IMR-90 (cell line): ENCODE results near the gene XRCC4. TPM values are rescaled to one million over a fixed set of nuclear protein-coding genes. Genes with fewer than 3 reads are reported as not detected.

ENCODE experiments used
- ATAC-seq: fragments of 200-7000 bp; cut with Tn5 transposase; 2 replicates; pipeline ENCODE4 v1.9.1; 2020; ENCODE audit warnings: low read depth, mild to moderate bottlenecking, moderate library complexity
- BruUV-seq: library from RNA; stranded (reverse); fragments of 400-500 nt; replicated peaks from 2 replicates; lab custom pipeline; 2021; lab: Mats Ljungman, UMichigan
- CTCF ChIA-PET: fragments of 300-600 bp; formaldehyde crosslinking; extraction: SDS; loops from one replicate; lab custom pipeline; 2021; ENCODE audit warnings: antibody characterized with exemption; lab: Yijun Ruan, JAX
- POLR2A ChIA-PET: fragments of 300-600 bp; sonication (Branson Sonifier 250); formaldehyde crosslinking; loops from one replicate; lab custom pipeline; 2022; ENCODE audit warnings: antibody characterized with exemption; ENCODE audit not compliant: unreplicated experiment; lab: Charles Lee
- DNase-seq: peaks from one replicate; pipeline ENCODE4 v3.0.0; 2013
- H2AFZ ChIP-seq: replicated peaks from 2 replicates; pipeline ENCODE3; 2013; ENCODE audit warnings: low read length, mild to moderate bottlenecking; ENCODE audit not compliant: poor library complexity
- H2AK5ac ChIP-seq: 2 replicates; pipeline ENCODE4 v1.6.1; 2013; ENCODE audit warnings: low read depth, low read length, inconsistent platforms
- H2AK9ac ChIP-seq: replicated peaks from 2 replicates; pipeline ENCODE3; 2013; ENCODE audit warnings: mild to moderate bottlenecking, low read depth, low read length, moderate library complexity; ENCODE audit not compliant: poor library complexity
- H2BK120ac ChIP-seq: 2 replicates; pipeline ENCODE4 v1.6.1; 2013; ENCODE audit warnings: low read depth, low read length, inconsistent platforms
- H2BK15ac ChIP-seq: 3 replicates; pipeline ENCODE4 v1.6.1; 2013; ENCODE audit warnings: low read depth, low read length, inconsistent platforms
- H2BK20ac ChIP-seq: 2 replicates; pipeline ENCODE4 v1.6.1; 2013; ENCODE audit warnings: low read depth, mild to moderate bottlenecking, inconsistent platforms, low read length, moderate library complexity
- H2BK5ac ChIP-seq: 2 replicates; pipeline ENCODE4 v1.6.1; 2013; ENCODE audit warnings: mild to moderate bottlenecking, low read depth, low read length, inconsistent platforms; ENCODE audit not compliant: poor library complexity, severe bottlenecking
- H3K14ac ChIP-seq: replicated peaks from 2 replicates; pipeline ENCODE4 v1.6.1; 2013; ENCODE audit warnings: low read depth, low read length, inconsistent platforms
- H3K18ac ChIP-seq: 2 replicates; pipeline ENCODE4 v1.6.1; 2013; ENCODE audit warnings: low read depth, low read length, control low read depth
- H3K23ac ChIP-seq: 2 replicates; pipeline ENCODE4 v1.6.1; 2013; ENCODE audit warnings: low read depth, low read length, inconsistent platforms
- H3K27ac ChIP-seq: 2 replicates; pipeline ENCODE4 v1.5.1; 2013; ENCODE audit warnings: mild to moderate bottlenecking, control low read depth, low read length; ENCODE audit not compliant: insufficient read depth
- H3K27me3 ChIP-seq: 2 replicates; pipeline ENCODE4 v1.6.1; 2013; ENCODE audit warnings: low read length; ENCODE audit not compliant: control insufficient read depth, insufficient read depth
- H3K36me3 ChIP-seq: 2 replicates; pipeline ENCODE4 v1.6.1; 2013; ENCODE audit warnings: low read length, mixed read lengths; ENCODE audit not compliant: control insufficient read depth, insufficient read depth
- H3K4ac ChIP-seq: 2 replicates; pipeline ENCODE4 v1.6.1; 2013; ENCODE audit warnings: low read depth, low read length, inconsistent platforms
- H3K4me1 ChIP-seq: 2 replicates; pipeline ENCODE4 v1.6.1; 2013; ENCODE audit warnings: low read length, mixed read lengths; ENCODE audit not compliant: control insufficient read depth, insufficient read depth
- H3K4me2 ChIP-seq: 2 replicates; pipeline ENCODE4 v1.6.1; 2013; ENCODE audit warnings: low read depth, mild to moderate bottlenecking, control low read depth, low read length, moderate library complexity
- H3K4me3 ChIP-seq: 2 replicates; pipeline ENCODE4 v1.5.1; 2013; ENCODE audit warnings: low read depth, mild to moderate bottlenecking, control low read depth, low read length, moderate library complexity; ENCODE audit not compliant: insufficient read depth
- H3K56ac ChIP-seq: 2 replicates; pipeline ENCODE4 v1.6.1; 2013; ENCODE audit warnings: low read length, inconsistent platforms; ENCODE audit not compliant: insufficient read depth; ENCODE audit errors: extremely low read depth
- H3K79me1 ChIP-seq, 2 experiments: 2 replicates each; pipeline ENCODE4 v1.6.1; 2013; ENCODE audit warnings: low read length in 2 of 2, inconsistent platforms in 1 of 2, low read depth in 1 of 2
- H3K9ac ChIP-seq: 2 replicates; pipeline ENCODE4 v1.6.1; 2013; ENCODE audit warnings: low read depth, low read length, control low read depth
- H3K9me1 ChIP-seq: 2 replicates; pipeline ENCODE4 v1.6.1; 2013; ENCODE audit warnings: low read length, inconsistent platforms; ENCODE audit not compliant: insufficient read depth
- H3K9me3 ChIP-seq: 2 replicates; pipeline ENCODE4 v1.6.1; 2013; ENCODE audit warnings: low read length; ENCODE audit not compliant: control insufficient read depth, insufficient read depth
- H4K20me1 ChIP-seq: 2 replicates; pipeline ENCODE4 v1.6.1; 2013; ENCODE audit warnings: low read length, inconsistent platforms; ENCODE audit not compliant: insufficient read depth
- H4K5ac ChIP-seq: 2 replicates; pipeline ENCODE4 v1.6.1; 2013; ENCODE audit warnings: mild to moderate bottlenecking, low read depth, low read length, control low read depth
- H4K8ac ChIP-seq, 2 experiments: 2 replicates each; pipeline ENCODE4 v1.6.1; 2013; ENCODE audit warnings: low read depth in 2 of 2, low read length in 2 of 2, control low read depth in 1 of 2, inconsistent platforms in 1 of 2
- H4K91ac ChIP-seq: 2 replicates; pipeline ENCODE4 v1.6.1; 2013; ENCODE audit warnings: low read depth, low read length, inconsistent platforms; ENCODE audit not compliant: insufficient read depth
- BHLHE40 ChIP-seq: fragments of 150-350 bp; IDR thresholded peaks from 2 replicates; pipeline ENCODE4 v1.6.1; 2016; ENCODE audit warnings: mild to moderate bottlenecking, low read depth, low read length
- CEBPB ChIP-seq: IDR thresholded peaks from 2 replicates; pipeline ENCODE4 v1.6.1; 2012; ENCODE audit warnings: low read depth, low read length, improper control_type of control experiment
- CHD1 ChIP-seq: IDR thresholded peaks from 2 replicates; pipeline ENCODE4 v1.6.1; 2012; ENCODE audit warnings: low read depth, low read length, improper control_type of control experiment
- CTCF ChIP-seq: conservative IDR thresholded peaks from 2 replicates; pipeline ENCODE4 v1.5.1; 2012; ENCODE audit warnings: mild to moderate bottlenecking, low read depth, low read length, improper control_type of control experiment
- ELK1 ChIP-seq: fragments of 150-350 bp; IDR thresholded peaks from 2 replicates; pipeline ENCODE4 v1.6.1; 2016; ENCODE audit warnings: low read depth, mild to moderate bottlenecking, low read length, moderate library complexity, borderline replicate concordance
- FOS ChIP-seq: fragments of 150-350 bp; IDR thresholded peaks from 2 replicates; pipeline ENCODE4 v1.6.1; 2016; ENCODE audit warnings: low read depth, low read length
- MAFK ChIP-seq: IDR thresholded peaks from 2 replicates; pipeline ENCODE4 v1.6.1; 2012; ENCODE audit warnings: low read depth, low read length, improper control_type of control experiment
- MAZ ChIP-seq: IDR thresholded peaks from 2 replicates; pipeline ENCODE4 v1.6.1; 2012; ENCODE audit warnings: low read depth, mild to moderate bottlenecking, low read length, improper control_type of control experiment, moderate library complexity, borderline replicate concordance
- MXI1 ChIP-seq: IDR thresholded peaks from 2 replicates; pipeline ENCODE4 v1.6.1; 2012; ENCODE audit warnings: low read depth, mild to moderate bottlenecking, low read length, moderate library complexity, borderline replicate concordance
- NFE2L2 ChIP-seq: fragments of 150-350 bp; IDR thresholded peaks from 2 replicates; pipeline ENCODE4 v1.6.1; 2016; ENCODE audit warnings: low read depth, mild to moderate bottlenecking, low read length
- POLR2A ChIP-seq: IDR thresholded peaks from 2 replicates; pipeline ENCODE4 v1.6.1; 2012; ENCODE audit warnings: mild to moderate bottlenecking, low read depth, low read length
- RAD21 ChIP-seq: IDR thresholded peaks from 2 replicates; pipeline ENCODE4 v1.6.1; 2012; ENCODE audit warnings: low read length, improper control_type of control experiment
- RCOR1 ChIP-seq: IDR thresholded peaks from 2 replicates; pipeline ENCODE4 v1.6.1; 2012; ENCODE audit warnings: mild to moderate bottlenecking, low read length, improper control_type of control experiment; ENCODE audit not compliant: insufficient replicate concordance
- RFX5 ChIP-seq: IDR thresholded peaks from 2 replicates; pipeline ENCODE4 v1.8.0; 2012; ENCODE audit warnings: low read depth, mild to moderate bottlenecking, low read length, moderate library complexity
- SMC3 ChIP-seq: fragments of 150-350 bp; IDR thresholded peaks from 2 replicates; pipeline ENCODE4 v1.6.1; 2016; ENCODE audit warnings: low read depth, mild to moderate bottlenecking, antibody characterized with exemption, low read length, moderate library complexity
- USF2 ChIP-seq: fragments of 150-350 bp; IDR thresholded peaks from 2 replicates; pipeline ENCODE4 v1.6.1; 2017; ENCODE audit warnings: mild to moderate bottlenecking, antibody characterized with exemption, low read length, low read depth
- WGBS, 2 experiments: methylation state at CpG; one replicate each; pipeline versions ENCODE4 v1.1.5 to v1.1.7; 2013; ENCODE audit warnings: missing lambda C conversion rate in 2 of 2; ENCODE audit not compliant: insufficient read length in 1 of 2; ENCODE audit errors: extremely low coverage in 2 of 2; 5-methylcytosine and 5-hydroxymethylcytosine counted together
- dilution Hi-C: fragments of 300-500 bp; cut with HindIII; formaldehyde crosslinking; loops from one replicate; pipeline ENCODE4 v1.14.3; 2018; ENCODE audit warnings: low sequenced_read_pairs; ENCODE audit not compliant: unreplicated experiment
- in situ Hi-C: fragments of 300-500 bp; cut with MboI; formaldehyde crosslinking; loops from 3 replicates; pipeline ENCODE4 v1.14.3; 2019; ENCODE audit warnings: low sequenced_read_pairs, inconsistent platforms, mixed read lengths
- intact Hi-C: fragments of 100-400 bp; cut with micrococcal nuclease; formaldehyde crosslinking; loops from 2 replicates; pipeline ENCODE4 v1.10.0; 2022
- polyA plus RNA-seq, 3 experiments: library from polyadenylated mRNA; depleted of rRNA; stranded (reverse); fragments of >200 nt; gene quantifications; 2 replicates each; pipeline ENCODE4 v1.2.3, GENCODE V29; 2012; ENCODE audit warnings: low replicate concordance in 1 of 3
- total RNA-seq: library from RNA; depleted of rRNA; stranded (reverse); fragments of >200 nt; gene quantifications from 2 replicates; pipeline ENCODE4 v1.2.3, GENCODE V29; 2012

The XRCC4 gene
- total and polyA plus RNA-seq, 2 of the 4 experiments (the other 2 are of a cell fraction) = 3.5 to 4.7 TPM

- no peak overlapping the region for H2AFZ ChIP-seq
- CTCF ChIA-PET = no interaction called here
- DNase-seq (no peak), ATAC-seq (no peak)
- H2AK9ac ChIP-seq = no peak overlapping the region
- H3K9me1 ChIP-seq = no peaks in the 10 kb centered on the region
- no peak overlapping the region for H3K23ac ChIP-seq
- no peak overlapping the region for H2BK20ac ChIP-seq
- BruUV-seq = no TSS peak
- H3K27me3 ChIP-seq = no peaks in the 10 kb centered on the region
- intact Hi-C loops = no loop called here
- no peak overlapping the region for H2AK5ac ChIP-seq
- H4K20me1 ChIP-seq = no peaks in the 10 kb centered on the region
- no peak overlapping the region for H3K4ac ChIP-seq
- no peak overlapping the region for H2BK120ac ChIP-seq
- no peak overlapping the region for H3K27ac ChIP-seq
- no CpG with 5 or more reads among the region's 2 CpGs for WGBS, 2 experiments
- no peak overlapping the region for H2BK5ac ChIP-seq
- H3K9me3 ChIP-seq = peaks cover 7% of the 10 kb centered on the region
- no peak overlapping the region for H3K18ac ChIP-seq
- no peak overlapping the region for H3K56ac ChIP-seq
- POLR2A ChIA-PET = no interaction called here
- H3K79me1 ChIP-seq = no peaks in the 10 kb centered on the region
- TF ChIP-seq SMC3 (no peak), CTCF (no peak), MXI1 (no peak), CEBPB (no peak), RCOR1 (no peak), FOS (no peak), BHLHE40 (no peak), ELK1 (no peak), RFX5 (no peak), MAFK (no peak), POLR2A (no peak), NFE2L2 (no peak), CHD1 (no peak), USF2 (no peak), RAD21 (no peak), MAZ (no peak)
- H3K9ac ChIP-seq = no peak overlapping the region
- no peak overlapping the region for H4K91ac ChIP-seq
- H3K4me2 ChIP-seq = no peak overlapping the region
- in situ Hi-C loops = no loop called here
- H3K36me3 ChIP-seq = no peaks in the 10 kb centered on the region
- no peak overlapping the region for H3K4me3 ChIP-seq
- H4K5ac ChIP-seq = no peak overlapping the region
- H3K4me1 ChIP-seq = no peaks in the 10 kb centered on the region
- dilution Hi-C loops = no loop called here
- H2BK15ac ChIP-seq = no peak overlapping the region
- H4K8ac ChIP-seq = no peak overlapping the region
- H3K14ac ChIP-seq = no peak overlapping the region
Observed at GRCh38 chr5:83343299-83343698, 266.0 kb downstream of the XRCC4 start.
